Right lobe of liver (tissue), 4 donors: ENCODE measurements around the gene WDHD1.

Experiments
- CTCF ChIP-seq, 4 donors: fragments of 200-600 bp in 3 of 4; fragments of 450-650 bp in 1 of 4; IDR thresholded peaks; one replicate each; pipeline versions ENCODE4 v1.5.1 to v1.8.0; 2016 to 2022; ENCODE audit warnings: antibody characterized with exemption in 4 of 4, mild to moderate bottlenecking in 2 of 4
- POLR2A ChIP-seq: fragments of 450-650 bp; IDR thresholded peaks from one replicate; pipeline ENCODE4 v1.6.1; 2017; ENCODE audit warnings: antibody characterized with exemption, mild to moderate bottlenecking
- donor health status: DM: no; HTN: no; CAD: no.
- donor health status: DM: no; HTN: no; CAD: no.
- donor health status: DM: no; HTN: yes; CAD: no.

DNA sequence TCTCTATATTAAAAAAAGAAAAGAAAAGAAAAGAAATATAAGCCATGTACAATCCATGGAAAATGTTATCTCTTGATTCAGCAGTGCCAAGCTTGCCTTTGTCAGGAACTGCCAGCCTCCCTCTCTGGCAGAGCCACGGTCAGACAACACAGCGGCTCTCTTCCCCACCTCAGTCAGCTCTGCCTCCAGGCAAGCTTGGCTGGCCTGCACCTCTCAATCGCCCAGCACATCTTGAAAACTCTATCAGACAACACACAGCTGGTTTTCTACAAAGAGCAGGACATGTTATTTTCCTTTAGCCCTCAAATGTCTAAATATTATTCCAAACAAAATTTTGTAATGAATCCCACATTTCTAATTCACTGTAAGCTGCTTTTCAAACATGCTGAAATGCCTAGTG, 104.3 kb downstream of the WDHD1 start:
- TF ChIP-seq CTCF (IDR thresholded peaks at IDR 0.05) (no peak), POLR2A (no peak)
